Upper lobe of left lung (tissue), 6 donors: ENCODE measurements around the gene CLCN1. TPM values are rescaled to one million over a fixed set of nuclear protein-coding genes. Genes with fewer than 3 reads are reported as not detected.

ENCODE experiments used
- ATAC-seq, 2 donors: fragments of 200-7000 bp; cut with Tn5 transposase; one replicate each; pipeline ENCODE4 v1.9.1; 2022; ENCODE audit warnings: mild to moderate bottlenecking in 2 of 2, moderate library complexity in 2 of 2; ENCODE audit not compliant: low FRiP score in 2 of 2
- DNase-seq, 2 donors: peaks; one replicate each; pipeline ENCODE4 v3.0.0-alpha.2; 2019 to 2020
- H3K27ac ChIP-seq, 4 donors: fragments of 200-600 bp; sonication (generic); one replicate each; pipeline ENCODE4 v1.5.1; 2016 to 2019
- H3K27me3 ChIP-seq, 4 donors: fragments of 200-600 bp; sonication (generic); one replicate each; pipeline ENCODE4 v1.5.1; 2017 to 2019
- H3K36me3 ChIP-seq, 4 donors: fragments of 200-600 bp; sonication (generic); one replicate each; pipeline ENCODE4 v1.5.1; 2016 to 2019
- H3K4me1 ChIP-seq, 4 donors: fragments of 200-600 bp; sonication (generic); one replicate each; pipeline ENCODE4 v1.5.1; 2018 to 2019
- H3K4me3 ChIP-seq, 4 donors: fragments of 200-600 bp; sonication (generic); one replicate each; pipeline ENCODE4 v1.5.1; 2017 to 2019; ENCODE audit warnings: mild to moderate bottlenecking in 2 of 4, moderate library complexity in 1 of 4
- H3K9me3 ChIP-seq, 4 donors: fragments of 200-600 bp; sonication (generic); one replicate each; pipeline ENCODE4 v1.5.1; 2018 to 2019
- CTCF ChIP-seq, 6 experiments: fragments of 450-650 bp in 4 of 6; fragments of 200-600 bp in 2 of 6; sonication (generic) in 2 of 6; IDR thresholded peaks; one replicate each; pipeline ENCODE4 v1.5.1; 2016 to 2019; ENCODE audit warnings: antibody characterized with exemption in 6 of 6
- EP300 ChIP-seq, 4 donors: sonication (generic); formaldehyde crosslinking; IDR thresholded peaks; one replicate each; pipeline ENCODE4 v1.5.1; 2017; ENCODE audit warnings: antibody characterized with exemption in 4 of 4, control low read depth in 2 of 4
- POLR2A ChIP-seq, 4 donors: fragments of 450-650 bp; IDR thresholded peaks; one replicate each; pipeline ENCODE4 v1.5.1; 2016 to 2017; ENCODE audit warnings: antibody characterized with exemption in 4 of 4, mild to moderate bottlenecking in 2 of 4
- POLR2AphosphoS5 ChIP-seq, 2 donors: sonication (generic); formaldehyde crosslinking; IDR thresholded peaks; one replicate each; pipeline ENCODE4 v1.5.1; 2017; ENCODE audit warnings: antibody characterized with exemption in 2 of 2
- WGBS, 2 donors: methylation state at CpG; one replicate each; pipeline ENCODE4 v1.1.5; 2017 to 2018; 5-methylcytosine and 5-hydroxymethylcytosine counted together
- total RNA-seq, 6 donors: library from RNA; depleted of rRNA in 4 of 6; stranded (reverse); fragments of >200 nt in 4 of 6; gene quantifications; one replicate each; pipeline versions ENCODE4 v1.1.0 to v1.2.1, GENCODE V29; 2016 to 2021
- donor health status: DM: no; HTN: no; CAD: no; lungs with moderate emphysema.
- donor health status: DM: no; HTN: yes; CAD: no; lungs with severe emphysema.

The CLCN1 gene
- total RNA-seq, 6 donors from 2014 or later: 0.10 TPM; not detected in 5

- ATAC-seq (no peak), DNase-seq (no peak)
- H3K4me1 ChIP-seq: peaks cover 47 to 78% (median 59%) of the 10 kb centered on the region in 4 donors
- peaks cover 25 to 53% (median 35%) of the 10 kb centered on the region in 4 donors for H3K36me3 ChIP-seq
- TF ChIP-seq POLR2AphosphoS5 (IDR thresholded peaks at IDR 0.05): no peak
- TF ChIP-seq CTCF (IDR thresholded peaks at IDR 0.05): no peak
- TF ChIP-seq EP300 (IDR thresholded peaks at IDR 0.05): no peak
- TF ChIP-seq POLR2A (IDR thresholded peaks at IDR 0.05): no peak
- H3K9me3 ChIP-seq: no peaks in the 10 kb centered on the region
- WGBS, 2 donors: 81 to 84% methylated on average over 8 to 14 of the region's 14 CpGs
- no peaks in the 10 kb centered on the region for H3K27me3 ChIP-seq
- no peak overlapping the region for H3K4me3 ChIP-seq
- H3K27ac ChIP-seq: peak overlapping the region in 2 of 4 donors; percentile 41 to 74
Measured at GRCh38 chr7:143393267-143394041, 77.5 kb downstream of the CLCN1 start.

GRCh38 chr7:143394068-143394467 lies 78.2 kb downstream of the CLCN1 start:
- TF ChIP-seq EP300 (IDR thresholded peaks at IDR 0.05) (no peak), CTCF (IDR thresholded peaks at IDR 0.05) (no peak), POLR2AphosphoS5 (IDR thresholded peaks at IDR 0.05) (no peak)
- no peak for DNase-seq
- H3K4me1 ChIP-seq: peaks cover 47 to 72% (median 58%) of the 10 kb centered on the region in 4 donors
- no peaks in the 10 kb centered on the region for H3K27me3 ChIP-seq
- peak overlapping the region in 1 of 4 donors; percentile 62 for H3K27ac ChIP-seq
- 90 to 93% methylated on average over 6 of the region's 6 CpGs for WGBS, 2 donors
- H3K9me3 ChIP-seq: no peaks in the 10 kb centered on the region
- H3K4me3 ChIP-seq: no peak overlapping the region
- peaks cover 19 to 47% (median 29%) of the 10 kb centered on the region in 4 donors for H3K36me3 ChIP-seq
- ATAC-seq: no peak

GRCh38 chr7:143394777-143395176 lies 78.9 kb downstream of the CLCN1 start:
- peaks cover 47 to 66% (median 54%) of the 10 kb centered on the region in 4 donors for H3K4me1 ChIP-seq
- no peaks in the 10 kb centered on the region for H3K27me3 ChIP-seq
- no peak for DNase-seq
- no peak for ATAC-seq
- no peaks in the 10 kb centered on the region for H3K9me3 ChIP-seq
- peaks cover 13 to 40% (median 22%) of the 10 kb centered on the region in 4 donors for H3K36me3 ChIP-seq
- 63 to 78% methylated on average over 4 to 6 of the region's 6 CpGs for WGBS, 2 donors
- no peak for TF ChIP-seq CTCF (IDR thresholded peaks at IDR 0.05)
- no peak for TF ChIP-seq EP300 (IDR thresholded peaks at IDR 0.05)
- no peak for TF ChIP-seq POLR2AphosphoS5 (IDR thresholded peaks at IDR 0.05)
- TF ChIP-seq POLR2A (IDR thresholded peaks at IDR 0.05): no peak
- H3K27ac ChIP-seq: peak overlapping the region; percentile 9 to 62 (median 42)
- H3K4me3 ChIP-seq: peak overlapping the region in 1 of 4 donors; percentile 14

- ATAC-seq (peak in 1 of 2 donors; percentile 7), DNase-seq (no peak)
- no peaks in the 10 kb centered on the region for H3K9me3 ChIP-seq
- H3K27me3 ChIP-seq: no peaks in the 10 kb centered on the region
- H3K36me3 ChIP-seq: peaks cover 9 to 33% (median 15%) of the 10 kb centered on the region in 4 donors
- peaks cover 47 to 59% (median 51%) of the 10 kb centered on the region in 4 donors for H3K4me1 ChIP-seq
- H3K27ac ChIP-seq: peak overlapping the region; percentile 41 to 62 (median 60)
- 56 to 57% methylated on average over 11 to 21 of the region's 21 CpGs for whole genome bisulfite sequencing, 2 donors
- peak overlapping the region in 1 of 4 donors; percentile 14 for H3K4me3 ChIP-seq
- no peak for TF ChIP-seq POLR2AphosphoS5 (IDR thresholded peaks at IDR 0.05)
- peak in 1 of 6 experiments; percentile 45 for TF ChIP-seq CTCF (IDR thresholded peaks at IDR 0.05)
- no peak for TF ChIP-seq EP300 (IDR thresholded peaks at IDR 0.05)
- no peak for TF ChIP-seq POLR2A (IDR thresholded peaks at IDR 0.05)
Measured at GRCh38 chr7:143395187-143396149, 79.6 kb downstream of the CLCN1 start.
